HG03520 (cell line): ENCODE measurements around the gene TRIM17.

Experiments
- ATAC-seq: cut with Tn5 transposase; IDR thresholded peaks from one replicate; pipeline ENCODE4 v1.9.1; 2021; ENCODE audit warnings: mild to moderate bottlenecking, moderate library complexity; ENCODE audit not compliant: unreplicated experiment

The TRIM17 gene

GRCh38 chr1:228370439-228370940 is 46.2 kb downstream of the TRIM17 start:
- no peak for ATAC-seq

- ATAC-seq = no peak
Observed at GRCh38 chr1:228369608-228370438, 46.8 kb downstream of the TRIM17 start.

GRCh38 chr1:228368801-228369607 is 47.7 kb downstream of the TRIM17 start:
- ATAC-seq = no peak

DNA sequence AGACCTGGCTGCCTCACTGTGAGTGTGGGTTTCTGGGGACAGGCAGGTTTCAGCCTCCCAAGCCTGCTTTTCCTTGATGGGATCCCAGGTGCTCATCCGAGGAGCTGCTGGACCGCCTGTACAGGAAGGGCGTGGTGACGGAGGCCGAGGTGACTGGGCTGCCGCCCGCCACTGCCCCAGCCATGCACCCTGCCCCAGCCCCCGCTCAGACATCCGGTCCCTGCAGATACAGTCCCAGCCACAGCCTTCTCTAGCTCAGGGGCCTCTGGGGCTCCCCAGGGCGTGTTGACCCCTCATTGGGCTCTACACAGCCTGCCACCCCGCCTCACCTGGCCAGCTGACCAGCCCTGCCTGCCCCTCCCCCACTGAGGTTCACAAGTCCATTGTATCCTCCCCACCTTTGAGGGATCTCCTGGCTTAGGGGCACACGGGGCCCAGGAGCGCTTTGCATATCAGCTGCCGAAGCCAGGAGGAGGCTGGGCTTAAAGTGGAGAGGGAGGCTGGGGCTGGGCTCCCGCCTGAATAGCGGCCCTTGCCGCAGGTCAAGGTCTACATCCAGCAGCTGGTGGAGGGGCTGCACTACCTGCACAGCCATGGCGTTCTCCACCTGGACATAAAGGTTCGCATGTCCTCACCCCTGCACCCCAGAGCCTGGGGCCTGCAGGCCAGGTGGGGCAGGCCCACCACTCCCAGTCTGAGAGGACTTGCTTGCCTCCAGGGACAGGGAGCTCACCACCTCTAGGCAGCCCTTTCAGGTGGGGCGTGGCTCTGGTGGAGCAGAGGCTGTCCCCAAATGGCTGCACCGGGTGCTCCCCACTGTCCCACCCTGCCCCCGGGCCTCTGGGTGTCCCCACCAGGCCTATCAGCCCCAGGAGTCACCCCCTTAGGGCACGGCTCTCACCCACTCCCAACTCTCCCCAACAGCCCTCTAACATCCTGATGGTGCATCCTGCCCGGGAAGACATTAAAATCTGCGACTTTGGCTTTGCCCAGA is 48.6 kb downstream of the TRIM17 start:
- ATAC-seq = no peak

GRCh38 chr1:228366866-228367741 is 49.6 kb downstream of the TRIM17 start:
- ATAC-seq = no peak

- no peak for ATAC-seq
Observed at GRCh38 chr1:228366062-228366865, 50.4 kb downstream of the TRIM17 start.

GRCh38 chr1:228365271-228366061 is 51.2 kb downstream of the TRIM17 start:
- ATAC-seq = no peak

DNA sequence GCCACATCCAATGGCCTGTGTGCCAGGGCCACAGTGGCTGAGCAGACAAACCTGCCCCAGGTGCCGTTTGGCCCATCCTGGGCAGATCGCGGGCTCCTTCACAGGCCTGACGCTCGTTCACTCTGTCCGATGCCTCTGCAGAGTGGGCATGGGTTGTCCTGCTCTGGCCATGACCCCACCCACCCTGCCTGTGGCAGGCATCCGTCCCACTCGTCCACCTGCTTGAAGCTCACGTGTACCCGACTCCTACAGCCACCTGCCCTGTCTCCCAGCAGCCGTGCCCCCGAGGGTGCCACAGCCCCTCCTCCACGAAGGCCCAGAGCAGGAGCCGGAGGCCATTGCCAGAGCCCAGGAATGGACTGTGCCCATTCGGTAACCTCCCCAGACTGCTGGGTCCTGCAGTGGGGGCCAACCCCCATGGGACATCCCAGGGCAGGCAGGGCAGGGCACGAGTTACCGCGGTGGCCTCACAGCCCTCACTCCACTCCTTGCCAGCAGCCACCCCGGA is 51.9 kb downstream of the TRIM17 start:
- no peak for ATAC-seq

- no peak for ATAC-seq
Observed at GRCh38 chr1:228364068-228364705, 52.5 kb downstream of the TRIM17 start.

GRCh38 chr1:228363686-228364067 is 53.0 kb downstream of the TRIM17 start:
- ATAC-seq = no peak

DNA sequence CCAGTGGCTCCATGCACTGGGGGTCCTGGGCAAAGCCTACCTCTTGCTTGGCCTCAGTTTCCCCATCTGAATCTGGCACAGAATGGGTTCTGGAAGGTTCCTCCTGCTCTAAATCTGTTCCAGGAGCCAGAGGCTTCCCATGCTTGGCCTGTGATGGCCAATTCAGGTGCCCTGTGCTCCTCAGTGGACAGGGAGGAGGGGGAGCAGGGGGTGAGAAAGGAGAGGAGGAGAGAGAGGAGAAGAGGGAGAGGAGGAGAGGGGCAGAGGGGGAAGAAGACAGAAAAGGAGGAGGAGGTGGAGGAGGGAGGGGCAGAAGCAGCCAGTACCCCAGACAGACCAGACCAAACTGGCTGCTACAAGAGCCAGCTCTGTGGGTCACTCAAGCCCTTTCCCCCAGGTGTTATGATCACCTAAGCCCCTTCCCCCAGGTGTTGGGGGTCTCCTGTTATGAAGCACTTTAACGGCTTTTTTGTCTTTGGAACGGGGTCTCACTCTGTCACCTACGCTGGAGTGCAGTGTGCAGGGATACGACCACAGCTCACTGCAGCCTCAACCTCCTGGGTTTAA is 53.7 kb downstream of the TRIM17 start:
- no peak for ATAC-seq

DNA sequence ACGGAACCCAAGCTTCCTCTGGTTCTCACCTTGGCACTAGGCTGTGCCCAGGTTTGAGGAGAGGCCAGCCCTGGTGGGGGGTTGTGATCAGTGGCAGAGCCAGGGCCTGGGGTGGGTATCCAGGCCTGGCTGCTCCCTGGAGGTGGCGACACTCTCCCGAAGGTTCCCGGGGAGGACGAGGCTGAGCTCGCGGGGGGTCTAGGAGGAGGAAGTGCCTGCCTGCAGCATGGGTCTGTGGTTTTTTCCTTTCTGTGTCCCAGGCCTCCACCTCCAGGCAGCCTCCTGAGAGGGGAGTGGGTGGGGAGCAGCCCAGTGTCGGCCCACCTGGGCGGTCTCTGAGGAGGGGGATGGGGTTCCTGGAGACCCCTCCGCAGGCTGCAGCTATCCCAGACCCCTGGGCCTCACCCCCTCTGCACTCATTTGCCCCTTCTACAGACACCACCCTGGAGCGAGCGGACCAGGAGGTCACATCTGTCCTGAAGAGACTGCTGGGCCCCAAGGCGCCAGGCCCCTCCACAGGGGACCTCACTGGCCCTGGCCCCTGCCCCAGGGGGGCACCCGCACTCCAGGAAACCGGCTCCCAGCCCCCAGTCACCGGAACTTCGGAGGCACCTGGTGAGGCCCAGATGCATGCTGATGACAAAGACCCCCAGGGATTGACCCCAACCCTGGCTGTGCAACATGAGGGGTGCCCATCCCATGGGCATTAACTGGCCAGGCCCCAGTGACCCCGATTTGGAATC is 54.3 kb downstream of the TRIM17 start:
- ATAC-seq = no peak

GRCh38 chr1:228361314-228362140 is 55.1 kb downstream of the TRIM17 start:
- ATAC-seq = no peak

DNA sequence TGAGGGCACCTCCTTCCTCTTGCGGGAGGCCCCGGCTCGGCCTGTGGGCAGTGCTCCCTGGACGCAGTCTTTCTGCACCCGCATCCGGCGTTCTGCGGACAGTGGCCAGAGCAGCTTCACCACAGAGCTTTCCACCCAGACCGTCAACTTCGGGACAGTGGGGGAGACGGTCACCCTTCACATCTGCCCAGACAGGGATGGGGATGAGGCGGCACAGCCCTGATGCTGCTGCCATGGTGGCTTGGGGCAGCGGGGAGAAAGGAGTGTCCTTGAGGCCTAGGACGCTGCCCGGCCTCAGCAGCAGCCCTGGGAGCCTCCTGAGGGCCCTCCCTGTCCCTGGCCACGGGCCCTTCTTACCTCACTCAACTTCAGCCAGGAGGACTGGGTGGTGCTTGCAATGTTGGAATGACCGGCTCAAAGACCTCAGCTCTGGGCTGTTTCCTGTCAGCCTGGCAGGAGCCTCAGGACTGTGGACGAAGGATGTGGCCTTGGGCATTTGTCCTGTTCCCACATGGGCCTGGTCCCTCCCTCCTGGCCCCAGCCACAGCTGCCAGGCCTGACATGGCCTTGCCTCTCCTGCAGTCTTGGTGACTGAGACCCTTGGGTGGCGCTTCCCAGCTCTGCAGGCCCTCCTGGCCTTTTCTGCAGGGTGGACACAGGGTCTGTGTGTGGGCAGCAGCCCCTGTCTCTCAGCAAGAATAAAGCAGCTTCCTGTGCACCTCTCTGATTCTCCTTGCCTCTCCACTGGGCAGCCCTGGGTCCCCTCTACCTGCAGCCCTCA is 55.9 kb downstream of the TRIM17 start:
- no peak for ATAC-seq
